HL-60 (cell line): ENCODE data around the gene UPF2.

Source experiments
- CTCF ChIP-seq: IDR thresholded peaks from one replicate; pipeline ENCODE4 v1.5.1; 2011; ENCODE audit warnings: low read length, control low read depth, inconsistent platforms; ENCODE audit not compliant: insufficient read depth
- GABPA ChIP-seq: IDR thresholded peaks from 2 replicates; pipeline ENCODE4 v1.6.1; 2012; ENCODE audit warnings: low read depth
- POLR2AphosphoS5 ChIP-seq: IDR thresholded peaks from 2 replicates; pipeline ENCODE4 v1.6.1; 2012; ENCODE audit warnings: low read depth
- REST ChIP-seq: IDR thresholded peaks from 2 replicates; pipeline ENCODE4 v1.6.1; 2012; ENCODE audit warnings: low read depth; ENCODE audit not compliant: insufficient replicate concordance
- SPI1 ChIP-seq: IDR thresholded peaks from 2 replicates; pipeline ENCODE4 v1.6.1; 2012; ENCODE audit warnings: low read depth, mild to moderate bottlenecking, borderline replicate concordance

GRCh38 chr10:11876805-11877590 lies 165.6 kb downstream of the UPF2 start:
- TF ChIP-seq CTCF (no peak), POLR2AphosphoS5 (no peak), GABPA (no peak), REST (no peak), SPI1 (no peak)
